ENCODE measurements around the gene KRTAP1-4.

The KRTAP1-4 gene

GRCh38 chr17:41029633-41030245 is at the start of gene KRTAP1-4:
KRTAP1-4 (minus strand) TSS chr17:41030195; CDS start chr17:41030078, 117 bp downstream.
- no peaks in the 10 kb centered on the region for H3K27me3 ChIP-seq (replicated peaks)
- no peak for TF ChIP-seq CTCF (IDR thresholded peaks at IDR 0.05; ENCODE audit: low read depth, low read length, missing control alignments)
- no peaks in the 10 kb centered on the region for H3K36me3 ChIP-seq (replicated peaks)
- no peak within 1 kb of the TSS for H3K4me3 ChIP-seq (ENCODE audit: low read depth, low read length)
- DNase-seq, result no peak
- in situ Hi-C loops (cut with HindIII; ENCODE audit: low pct_ligation_motif_present, low sequenced_read_pairs), result no loop called here
- H3K27ac ChIP-seq, result no peak within 1 kb of the TSS

GRCh38 chr17:41076788-41077187 is 46.8 kb upstream of the KRTAP1-4 start:
- H3K4me3 ChIP-seq (ENCODE audit: low read depth, low read length), result no peak overlapping the region
- in situ Hi-C loops (cut with HindIII; ENCODE audit: low pct_ligation_motif_present, low sequenced_read_pairs), result no loop called here
- no peak for DNase-seq
- H3K27me3 ChIP-seq (replicated peaks), result no peaks in the 10 kb centered on the region
- H3K27ac ChIP-seq, result no peak overlapping the region
- no peak for TF ChIP-seq CTCF (IDR thresholded peaks at IDR 0.05; ENCODE audit: low read depth, low read length, missing control alignments)
- H3K36me3 ChIP-seq (replicated peaks), result no peaks in the 10 kb centered on the region

- Histone ChIP-seq H3K27ac (no peak overlapping the region), H3K4me3 (ENCODE audit: low read depth, low read length) (no peak overlapping the region), H3K27me3 (replicated peaks) (no peaks in the 10 kb centered on the region), H3K36me3 (replicated peaks) (no peaks in the 10 kb centered on the region)
- TF ChIP-seq CTCF (IDR thresholded peaks at IDR 0.05; ENCODE audit: low read depth, low read length, missing control alignments), result no peak
- no peak for DNase-seq
- in situ Hi-C loops (cut with HindIII; ENCODE audit: low pct_ligation_motif_present, low sequenced_read_pairs), result no loop called here
Observed at GRCh38 chr17:41073676-41074075, 43.7 kb upstream of the KRTAP1-4 start.

GRCh38 chr17:41071606-41072360 is 41.8 kb upstream of the KRTAP1-4 start:
- DNase-seq, result no peak
- TF ChIP-seq CTCF (IDR thresholded peaks at IDR 0.05; ENCODE audit: low read depth, low read length, missing control alignments), result no peak
- Histone ChIP-seq H3K27ac (no peak overlapping the region), H3K27me3 (replicated peaks) (no peaks in the 10 kb centered on the region), H3K4me3 (ENCODE audit: low read depth, low read length) (no peak overlapping the region), H3K36me3 (replicated peaks) (no peaks in the 10 kb centered on the region)
- in situ Hi-C loops (cut with HindIII; ENCODE audit: low pct_ligation_motif_present, low sequenced_read_pairs), result no loop called here

- Histone ChIP-seq H3K27ac (no peak overlapping the region), H3K27me3 (replicated peaks) (no peaks in the 10 kb centered on the region), H3K4me3 (ENCODE audit: low read depth, low read length) (no peak overlapping the region), H3K36me3 (replicated peaks) (no peaks in the 10 kb centered on the region)
- in situ Hi-C loops (cut with HindIII; ENCODE audit: low pct_ligation_motif_present, low sequenced_read_pairs), result no loop called here
- TF ChIP-seq CTCF (IDR thresholded peaks at IDR 0.05; ENCODE audit: low read depth, low read length, missing control alignments), result no peak
- DNase-seq, result no peak
Observed at GRCh38 chr17:41069031-41069430, 39.0 kb upstream of the KRTAP1-4 start.
